ENCODE results near the gene MTHFR. TPM values are rescaled to one million over a fixed set of nuclear protein-coding genes. Genes with fewer than 3 reads are reported as not detected.

MTHFR gene
- polyA plus RNA-seq, 6 donors from 2014 or later: 8.8 to 26.8 (median 18.9) TPM

Other genes with a start within 250 kb of the MTHFR start
- 1 to 10 TPM; 5.8 to 10.0 (median 6.6) TPM for gene FBXO2, start 151.5 kb downstream of the MTHFR start, polyA plus RNA-seq (ENCODE audit: low read depth in 6 of 6)
- gene FBXO44, start 151.1 kb downstream of the MTHFR start, polyA plus RNA-seq (ENCODE audit: low read depth in 6 of 6): 10 to 100 TPM in 4 of 6 donors, 1 to 10 TPM in 2; 7.0 to 15.2 (median 11.2) TPM
- 10 to 100 TPM; 14.1 to 28.6 (median 17.8) TPM for gene FBXO6, start 141.8 kb downstream of the MTHFR start, polyA plus RNA-seq (ENCODE audit: low read depth in 6 of 6)
- 10 to 100 TPM; 43.6 to 75.4 (median 56.2) TPM for gene MAD2L2, start 124.8 kb downstream of the MTHFR start, polyA plus RNA-seq (ENCODE audit: low read depth in 6 of 6)
- under 1 TPM in 5 of 6 donors, not detected in 1; 0.04 to 0.09 (median 0.09) TPM for gene DRAXIN, start 114.3 kb downstream of the MTHFR start, polyA plus RNA-seq (ENCODE audit: low read depth in 6 of 6)
- gene AGTRAP, start 69.8 kb downstream of the MTHFR start, polyA plus RNA-seq (ENCODE audit: low read depth in 6 of 6): 10 to 100 TPM; 37.7 to 51.6 (median 46.5) TPM
- gene C1orf167, start 43.8 kb downstream of the MTHFR start, polyA plus RNA-seq (ENCODE audit: low read depth in 6 of 6): 1 to 10 TPM in 1 of 6 donors, not detected in 5; 2.9 TPM
- 10 to 100 TPM in 2 of 6 donors, 1 to 10 TPM in 4; 1.9 to 19.0 (median 9.1) TPM for gene CLCN6, start 227 bp upstream of the MTHFR start, polyA plus RNA-seq (ENCODE audit: low read depth in 6 of 6)
- not detected for gene NPPA, start 41.8 kb upstream of the MTHFR start, polyA plus RNA-seq (ENCODE audit: low read depth in 6 of 6)
- not detected for gene NPPB, start 53.0 kb upstream of the MTHFR start, polyA plus RNA-seq (ENCODE audit: low read depth in 6 of 6)
- gene KIAA2013, start 120.5 kb upstream of the MTHFR start, polyA plus RNA-seq (ENCODE audit: low read depth in 6 of 6): 10 to 100 TPM; 36.9 to 70.6 (median 62.5) TPM
- gene PLOD1, start 128.8 kb upstream of the MTHFR start, polyA plus RNA-seq (ENCODE audit: low read depth in 6 of 6): 10 to 100 TPM in 1 of 6 donors, 1 to 10 TPM in 5; 4.9 to 10.4 (median 6.6) TPM
- 10 to 100 TPM; 27.5 to 39.9 (median 35.9) TPM for gene MFN2, start 174.5 kb upstream of the MTHFR start, polyA plus RNA-seq (ENCODE audit: low read depth in 6 of 6)
- 10 to 100 TPM; 28.9 to 41.4 (median 31.6) TPM for gene MIIP, start 213.5 kb upstream of the MTHFR start, polyA plus RNA-seq (ENCODE audit: low read depth in 6 of 6)